Measurements from ENCODE around the gene SPAG6. TPM values are rescaled to one million over a fixed set of nuclear protein-coding genes. Genes with fewer than 3 reads are reported as not detected.
"Not testable (repeated sequence)": the region's sequence is repeated elsewhere in the genome, so short reads cannot be mapped to it uniquely, and the experiment has no call there.

The SPAG6 gene
- total RNA-seq, 1 donor from 2014 or later: 0.51 TPM

DNA sequence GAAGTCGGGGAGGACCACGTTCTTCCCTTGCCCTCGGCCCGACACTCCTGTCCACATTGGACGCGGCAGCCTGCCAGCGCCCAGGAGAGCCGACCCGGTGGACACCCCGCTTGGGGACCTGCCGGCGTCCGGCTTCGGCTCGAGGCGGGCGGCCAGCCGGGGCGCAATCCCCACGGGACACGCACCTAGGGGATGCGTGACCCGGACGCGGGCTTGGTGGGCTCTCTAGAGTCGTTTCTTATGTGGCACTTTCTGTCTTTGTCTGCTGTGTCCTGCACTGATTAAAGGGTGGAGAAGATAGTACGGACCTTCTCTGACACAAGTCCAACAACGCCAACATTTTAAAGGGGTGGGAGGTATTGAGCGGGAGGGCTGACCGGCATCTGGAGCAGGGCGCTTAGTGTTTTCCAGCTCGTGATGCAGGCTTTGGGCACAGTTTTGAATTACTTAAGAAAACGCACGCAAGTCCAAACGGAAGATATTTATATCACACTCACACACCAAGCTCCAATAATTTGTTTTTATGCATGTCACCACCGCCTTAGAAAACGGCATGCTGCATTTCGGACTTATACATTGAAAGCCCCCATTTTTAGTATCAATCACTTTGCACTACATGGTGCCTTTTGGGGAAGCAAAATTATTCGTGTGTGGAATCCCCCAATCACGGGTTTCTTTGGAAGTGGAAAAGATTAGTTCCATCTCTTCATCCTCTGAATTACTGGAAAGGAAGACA, 3.9 kb upstream of the SPAG6 start:
- DNase-seq (ENCODE audit: low spot score): peak; percentile 90

- no peak for DNase-seq (ENCODE audit: low spot score)
Measured at GRCh38 chr10:22341926-22342196, 3.4 kb upstream of the SPAG6 start.

DNA sequence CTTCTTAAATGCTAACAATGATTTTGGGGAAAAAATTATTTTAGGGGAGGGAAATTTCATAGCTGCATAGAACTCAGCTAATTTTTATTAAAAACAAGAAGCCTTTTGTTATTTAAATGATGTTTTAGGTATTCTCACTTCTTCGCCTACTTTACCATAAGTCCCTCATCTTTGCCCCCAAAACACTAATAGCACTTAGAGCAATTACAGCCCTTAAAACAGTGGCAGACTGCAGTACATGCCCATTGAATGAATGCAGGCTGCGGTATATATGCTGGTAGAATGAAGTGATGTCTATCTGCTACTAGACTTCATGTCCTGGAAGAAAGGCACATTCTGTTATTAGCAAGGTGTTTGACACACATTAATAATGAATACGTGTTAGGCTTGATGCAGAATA, 2.9 kb upstream of the SPAG6 start:
- no peak for DNase-seq (ENCODE audit: low spot score)

- DNase-seq (ENCODE audit: low spot score): no peak
Measured at GRCh38 chr10:22343731-22344130, 1.6 kb upstream of the SPAG6 start.

DNA sequence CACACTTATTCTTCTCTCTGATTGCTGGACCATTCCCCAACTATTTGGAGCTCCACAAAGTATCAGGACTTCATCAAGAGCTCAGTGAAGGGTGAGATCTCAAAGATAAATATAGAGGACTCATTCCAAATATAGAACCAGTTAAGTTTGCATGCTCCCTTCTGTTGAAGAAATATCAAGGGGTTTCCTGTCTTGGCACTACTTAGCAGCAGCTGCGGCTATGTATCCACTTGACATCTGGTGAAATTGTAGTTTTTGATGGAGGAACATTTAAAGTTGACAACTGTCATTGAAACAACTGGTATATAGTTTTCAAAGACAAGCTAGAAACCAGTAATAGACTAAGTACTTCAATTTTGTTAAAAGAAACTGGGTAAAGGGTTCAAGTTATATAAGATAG, 1.0 kb upstream of the SPAG6 start:
- DNase-seq (ENCODE audit: low spot score): no peak

DNA sequence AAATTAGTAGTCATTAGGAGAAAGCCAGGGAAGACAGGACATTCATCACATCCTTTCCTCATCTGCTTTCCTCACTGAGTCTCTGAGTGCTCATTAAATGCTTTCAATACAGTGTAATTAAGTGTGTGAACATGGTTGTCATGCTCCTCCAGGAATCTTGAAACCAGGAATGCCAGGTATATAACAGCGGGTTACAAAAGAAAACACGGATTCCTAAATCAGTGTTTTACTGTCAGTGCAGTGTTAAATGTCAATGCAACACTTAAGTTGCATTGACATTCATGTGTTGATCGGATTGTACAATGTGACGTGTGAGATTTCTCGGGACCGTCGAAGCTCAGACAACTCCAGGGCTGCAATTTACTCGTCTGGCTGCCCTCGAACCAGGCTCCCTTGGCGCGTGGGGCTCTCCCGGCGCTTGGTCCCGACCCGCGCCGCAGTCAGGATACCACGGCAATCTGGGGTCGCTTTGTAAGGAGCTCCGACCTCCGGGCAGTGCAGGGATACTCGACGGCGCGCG, 455 bp upstream of the SPAG6 start:
- no peak for DNase-seq (ENCODE audit: low spot score)

DNA sequence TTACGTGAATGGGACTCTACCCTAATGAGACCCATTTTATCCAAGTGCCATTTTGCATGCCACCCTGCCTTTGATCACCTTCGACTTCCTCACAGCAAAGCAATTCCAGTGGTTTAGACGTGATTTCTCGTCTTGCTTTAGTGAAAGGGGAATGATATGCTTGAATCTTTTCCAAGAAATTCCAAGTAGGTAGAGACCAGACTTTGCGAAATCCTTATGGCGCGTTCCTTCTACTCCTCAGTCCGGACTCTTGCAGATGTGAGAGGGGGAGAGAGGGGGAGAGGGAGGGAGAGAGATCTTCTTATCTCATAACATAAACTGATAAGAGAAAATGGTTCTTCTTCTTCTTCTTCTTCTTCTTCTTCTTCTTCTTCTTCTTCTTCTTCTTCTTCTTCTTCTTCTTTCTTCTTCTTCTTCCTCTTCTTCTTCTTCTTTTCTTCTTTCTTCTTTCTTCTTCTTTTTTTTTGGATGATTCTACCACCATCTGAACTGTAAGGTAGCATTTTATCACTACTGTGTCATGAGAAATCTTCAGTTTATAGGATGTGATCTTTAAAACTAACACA, 883 bp downstream of the SPAG6 start:
- DNase-seq (ENCODE audit: low spot score): no peak

GRCh38 chr10:22349755-22350154, 4.5 kb downstream of the SPAG6 start:
- no peak for DNase-seq (ENCODE audit: low spot score)

DNA sequence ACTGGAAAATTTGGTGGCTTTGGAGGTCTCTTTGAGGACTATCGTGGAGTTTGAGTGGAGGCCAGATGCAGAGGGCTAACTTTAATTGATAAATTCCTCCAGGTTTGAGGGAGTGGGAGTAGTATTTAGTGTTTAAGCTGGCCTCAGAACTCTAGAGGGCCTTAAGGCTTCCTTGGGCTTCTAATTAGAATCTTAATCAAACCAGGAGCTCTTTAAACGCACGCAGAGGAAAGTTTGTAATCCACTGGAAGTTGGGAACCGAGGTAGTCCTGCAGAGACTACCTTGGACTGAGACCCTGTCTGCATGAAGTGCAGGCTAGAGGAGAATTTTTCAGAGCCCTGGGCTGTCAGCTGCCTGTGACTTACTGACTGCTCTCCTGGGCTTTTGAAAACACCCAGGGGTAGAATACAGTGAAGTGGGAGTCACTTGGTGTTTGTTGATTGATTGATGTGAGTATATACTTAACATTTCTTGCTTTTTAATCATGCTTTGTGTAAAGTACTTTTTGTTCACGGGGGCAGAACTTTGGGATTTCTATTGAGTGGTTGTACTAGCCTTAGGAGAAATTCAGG, 5.9 kb downstream of the SPAG6 start:
- no peak for DNase-seq (ENCODE audit: low spot score)

- no peak for DNase-seq (ENCODE audit: low spot score)
Measured at GRCh38 chr10:22356324-22356873, 11.1 kb downstream of the SPAG6 start.

DNA sequence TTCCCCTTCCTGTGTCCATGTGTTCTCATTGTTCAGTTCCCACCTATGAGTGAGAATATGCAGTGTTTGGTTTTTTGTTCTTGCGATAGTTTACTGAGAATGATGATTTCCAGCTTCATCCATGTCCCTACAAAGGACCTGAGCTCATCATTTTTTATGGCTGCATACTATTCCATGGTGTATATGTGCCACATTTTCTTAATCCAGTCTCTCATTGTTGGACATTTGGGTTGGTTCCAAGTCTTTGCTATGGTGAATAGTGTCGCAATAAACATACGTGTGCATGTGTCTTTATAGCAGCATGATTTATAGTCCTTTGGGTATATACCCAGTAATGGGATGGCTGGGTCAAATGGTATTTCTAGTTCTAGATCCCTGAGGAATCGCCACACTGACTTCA, 12.5 kb downstream of the SPAG6 start:
- not testable (repeated sequence) for DNase-seq (ENCODE audit: low spot score)

DNA sequence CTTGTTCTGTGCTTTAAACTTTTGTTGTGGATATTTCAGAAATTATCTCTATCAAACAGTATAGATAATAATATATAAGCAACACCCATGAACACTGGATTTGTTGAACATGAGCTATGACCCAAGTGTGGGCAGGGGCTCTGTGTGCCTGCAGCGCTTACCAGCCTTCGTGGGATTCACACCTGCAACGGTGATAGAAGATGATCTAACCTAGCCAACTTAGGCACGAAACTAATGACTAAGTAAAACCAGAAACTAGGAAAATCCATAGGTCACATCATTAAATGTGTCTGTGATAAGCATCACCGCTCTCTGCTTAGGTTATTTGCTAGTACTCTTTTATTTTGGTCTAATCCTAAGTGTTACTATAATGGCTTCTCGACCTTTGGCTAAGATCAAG, 18.0 kb downstream of the SPAG6 start:
- DNase-seq (ENCODE audit: low spot score): no peak

- DNase-seq (ENCODE audit: low spot score): no peak
Measured at GRCh38 chr10:22364407-22365140, 19.3 kb downstream of the SPAG6 start.

DNA sequence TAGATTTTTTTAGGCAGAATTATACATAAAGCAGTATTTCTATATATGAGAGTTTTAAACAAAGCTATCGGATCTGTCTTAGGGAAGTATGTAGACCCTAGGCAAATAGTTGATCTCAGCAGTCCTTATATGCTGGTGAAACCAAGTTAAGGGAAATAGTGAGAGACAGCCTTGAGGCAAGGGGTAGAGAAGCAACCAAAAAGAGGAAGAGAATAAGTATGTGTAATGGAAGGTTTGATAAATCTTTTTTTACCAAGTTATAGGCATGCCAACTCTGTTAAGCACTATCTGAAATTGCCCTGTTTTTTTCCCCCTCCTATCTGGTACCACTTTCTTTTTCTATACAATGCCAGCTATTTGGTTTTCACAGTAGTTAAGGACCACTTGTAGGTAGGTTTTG, 19.9 kb downstream of the SPAG6 start:
- no peak for DNase-seq (ENCODE audit: low spot score)

GRCh38 chr10:22365644-22366434, 20.5 kb downstream of the SPAG6 start:
- no peak for DNase-seq (ENCODE audit: low spot score)

GRCh38 chr10:22366435-22366703, 21.1 kb downstream of the SPAG6 start:
- no peak for DNase-seq (ENCODE audit: low spot score)

- no peak for DNase-seq (ENCODE audit: low spot score)
Measured at GRCh38 chr10:22366771-22367170, 21.5 kb downstream of the SPAG6 start.

- DNase-seq (ENCODE audit: low spot score): no peak
Measured at GRCh38 chr10:22367471-22367870, 22.2 kb downstream of the SPAG6 start.

DNA sequence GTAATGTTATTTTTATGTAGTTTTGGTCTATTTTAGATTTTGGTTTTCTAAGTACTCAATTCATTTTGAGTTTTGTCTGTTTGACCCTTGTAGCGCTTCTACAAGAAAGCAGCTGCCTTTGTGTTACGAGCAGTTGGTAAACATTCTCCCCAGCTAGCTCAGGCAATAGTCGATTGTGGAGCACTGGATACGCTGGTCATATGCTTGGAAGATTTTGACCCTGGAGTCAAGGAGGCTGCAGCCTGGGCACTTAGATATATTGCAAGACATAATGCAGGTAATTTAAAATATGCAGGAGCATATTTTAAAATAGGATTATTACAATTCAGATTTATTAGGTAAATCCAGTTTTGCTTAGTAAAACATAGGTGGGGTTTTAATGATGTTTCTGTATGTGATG, 23.1 kb downstream of the SPAG6 start:
- DNase-seq (ENCODE audit: low spot score): no peak

DNA sequence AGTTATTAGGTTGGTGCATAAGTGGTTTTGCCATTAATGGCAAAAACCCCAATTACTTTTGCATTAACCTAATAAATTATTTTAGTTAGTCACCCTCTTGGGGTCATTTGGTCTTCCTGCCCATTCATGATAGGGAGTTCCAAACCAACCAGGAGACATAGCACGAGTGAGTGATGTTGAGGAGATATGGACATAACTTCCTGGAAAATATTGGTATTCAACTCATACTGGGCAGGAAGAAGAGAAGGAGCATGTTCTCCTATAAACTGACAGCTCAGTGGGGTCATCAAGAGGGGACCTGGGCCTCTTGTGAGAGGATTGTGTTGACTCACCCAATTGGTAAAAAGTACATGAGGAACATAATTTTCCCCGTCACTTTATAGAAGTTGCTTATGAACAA, 23.7 kb downstream of the SPAG6 start:
- no peak for DNase-seq (ENCODE audit: low spot score)

GRCh38 chr10:22369434-22370072, 24.3 kb downstream of the SPAG6 start:
- no peak for DNase-seq (ENCODE audit: low spot score)

Data from mesenteric fat pad (tissue), 1 donor.